ENCODE data around the gene TBC1D16. TPM values are rescaled to one million over a fixed set of nuclear protein-coding genes. Genes with fewer than 3 reads are reported as not detected.

TBC1D16 gene
- total and polyA plus RNA-seq, 12 donors = 4.8 to 23.3 (median 17.0) TPM

DNA sequence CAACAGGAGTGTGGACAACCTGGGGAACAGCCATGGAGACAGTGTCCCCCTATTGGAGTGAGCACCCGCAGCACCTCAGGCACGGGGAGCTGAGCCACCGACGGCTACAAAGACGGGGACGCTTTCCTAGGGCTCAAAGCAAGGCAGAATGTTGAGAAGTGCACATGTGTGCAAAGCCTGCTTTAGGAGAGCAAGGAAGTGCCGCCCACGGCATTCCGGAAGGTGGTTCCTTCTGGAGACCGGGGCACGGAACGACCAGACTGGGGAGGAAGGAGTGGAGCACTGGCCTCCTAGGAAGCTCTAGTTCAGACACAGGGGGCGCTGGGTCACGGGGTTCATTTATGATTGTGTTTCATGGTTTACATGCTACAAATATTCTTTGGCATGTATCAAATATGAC is 52.2 kb downstream of the TBC1D16 start:
- TF ChIP-seq, protein P1, sequence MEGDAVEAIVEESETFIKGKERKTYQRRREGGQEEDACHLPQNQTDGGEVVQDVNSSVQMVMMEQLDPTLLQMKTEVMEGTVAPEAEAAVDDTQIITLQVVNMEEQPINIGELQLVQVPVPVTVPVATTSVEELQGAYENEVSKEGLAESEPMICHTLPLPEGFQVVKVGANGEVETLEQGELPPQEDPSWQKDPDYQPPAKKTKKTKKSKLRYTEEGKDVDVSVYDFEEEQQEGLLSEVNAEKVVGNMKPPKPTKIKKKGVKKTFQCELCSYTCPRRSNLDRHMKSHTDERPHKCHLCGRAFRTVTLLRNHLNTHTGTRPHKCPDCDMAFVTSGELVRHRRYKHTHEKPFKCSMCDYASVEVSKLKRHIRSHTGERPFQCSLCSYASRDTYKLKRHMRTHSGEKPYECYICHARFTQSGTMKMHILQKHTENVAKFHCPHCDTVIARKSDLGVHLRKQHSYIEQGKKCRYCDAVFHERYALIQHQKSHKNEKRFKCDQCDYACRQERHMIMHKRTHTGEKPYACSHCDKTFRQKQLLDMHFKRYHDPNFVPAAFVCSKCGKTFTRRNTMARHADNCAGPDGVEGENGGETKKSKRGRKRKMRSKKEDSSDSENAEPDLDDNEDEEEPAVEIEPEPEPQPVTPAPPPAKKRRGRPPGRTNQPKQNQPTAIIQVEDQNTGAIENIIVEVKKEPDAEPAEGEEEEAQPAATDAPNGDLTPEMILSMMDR (IDR thresholded peaks at IDR 0.05) = no peak
- Histone ChIP-seq H3K27me3 (no peaks in the 10 kb centered on the region), H3K4me3 (no peak overlapping the region), H3K27ac (no peak overlapping the region), H3K36me3 (peaks cover 0 to 2% (median 0%) of the 10 kb centered on the region in 9 donors), H3K4me1 (peaks cover 0 to 21% (median 12%) of the 10 kb centered on the region in 9 donors), H3K9me3 (no peaks in the 10 kb centered on the region)
- intact Hi-C loops (cut with DNase I) = loop anchor here in 2 of 10 donors (10.0 kb wide), 4 partner anchors 59 to 239 kb away; no protein-coding TSS in a partner anchor
- ATAC-seq (no peak), DNase-seq (no peak)
- 65 to 67% methylated on average over 14 of the region's 14 CpGs for WGBS, 2 donors

DNA sequence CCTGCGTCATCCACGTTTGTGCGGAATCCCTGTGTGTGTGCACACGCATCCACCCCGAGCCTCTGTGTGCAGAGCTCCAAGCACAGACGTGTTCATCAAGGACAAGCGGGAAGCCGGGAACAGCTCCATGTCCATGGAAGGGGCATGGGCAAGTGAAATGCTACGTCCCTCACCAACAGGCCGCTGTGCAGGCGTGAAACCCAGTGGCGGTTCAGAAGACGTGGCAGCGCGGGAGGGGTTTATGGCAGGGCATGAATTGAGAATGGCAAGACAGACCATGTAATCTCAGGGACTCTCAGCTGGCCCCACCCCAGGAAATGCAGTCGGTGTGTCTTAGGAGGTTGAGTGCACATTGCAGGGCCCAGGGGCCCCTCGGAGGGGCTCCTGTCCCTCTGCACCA is 52.7 kb downstream of the TBC1D16 start:
- peaks cover 0 to 6% (median 0%) of the 10 kb centered on the region in 9 donors for H3K36me3 ChIP-seq
- no peaks in the 10 kb centered on the region for H3K27me3 ChIP-seq
- 93 to 94% methylated on average over 17 of the region's 17 CpGs for WGBS, 2 donors
- DNase-seq (no peak), ATAC-seq (no peak)
- TF ChIP-seq, protein P1 (IDR thresholded peaks at IDR 0.05) = no peak
- no peak overlapping the region for H3K27ac ChIP-seq
- H3K9me3 ChIP-seq = no peaks in the 10 kb centered on the region
- H3K4me3 ChIP-seq = no peak overlapping the region
- intact Hi-C loops (cut with DNase I) = loop anchor here in 2 of 10 donors (10.0 kb wide), 4 partner anchors 58 to 238 kb away; no protein-coding TSS in a partner anchor
- H3K4me1 ChIP-seq = peaks cover 0 to 16% (median 10%) of the 10 kb centered on the region in 9 donors

DNA sequence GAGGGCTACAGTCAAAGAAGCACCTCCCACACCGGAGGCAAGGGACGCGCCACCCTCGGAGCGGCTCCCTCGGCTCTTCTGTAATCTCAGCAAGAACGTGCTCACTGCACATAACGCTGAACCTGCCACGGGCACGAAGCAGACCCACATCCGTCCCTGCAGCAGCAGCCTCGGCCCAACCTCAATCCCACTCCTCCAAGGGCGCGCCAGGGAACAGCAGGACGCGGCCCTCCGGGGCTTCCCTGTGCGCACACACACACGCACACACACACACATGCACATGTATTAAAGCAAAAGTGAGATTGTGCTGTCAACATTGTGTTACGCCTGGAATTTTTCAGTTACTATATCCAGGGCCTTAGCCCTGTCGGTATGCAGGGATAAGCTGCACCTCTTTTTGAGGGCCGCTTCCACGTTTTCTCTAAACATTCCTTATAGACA is 54.0 kb downstream of the TBC1D16 start:
- intact Hi-C loops (cut with DNase I) = loop anchor here in 2 of 10 donors (10.0 kb wide), 4 partner anchors 57 to 237 kb away; no protein-coding TSS in a partner anchor
- no peak for ATAC-seq
- Histone ChIP-seq H3K27me3 (no peaks in the 10 kb centered on the region), H3K4me1 (peaks cover 0 to 6% (median 0%) of the 10 kb centered on the region in 9 donors), H3K4me3 (no peak overlapping the region), H3K9me3 (no peaks in the 10 kb centered on the region), H3K36me3 (peaks cover 0 to 13% (median 0%) of the 10 kb centered on the region in 9 donors), H3K27ac (no peak overlapping the region)
- WGBS, 2 donors = 76 to 87% methylated on average over 23 of the region's 23 CpGs
- no peak for DNase-seq
- TF ChIP-seq, protein P1 (IDR thresholded peaks at IDR 0.05) = no peak

DNA sequence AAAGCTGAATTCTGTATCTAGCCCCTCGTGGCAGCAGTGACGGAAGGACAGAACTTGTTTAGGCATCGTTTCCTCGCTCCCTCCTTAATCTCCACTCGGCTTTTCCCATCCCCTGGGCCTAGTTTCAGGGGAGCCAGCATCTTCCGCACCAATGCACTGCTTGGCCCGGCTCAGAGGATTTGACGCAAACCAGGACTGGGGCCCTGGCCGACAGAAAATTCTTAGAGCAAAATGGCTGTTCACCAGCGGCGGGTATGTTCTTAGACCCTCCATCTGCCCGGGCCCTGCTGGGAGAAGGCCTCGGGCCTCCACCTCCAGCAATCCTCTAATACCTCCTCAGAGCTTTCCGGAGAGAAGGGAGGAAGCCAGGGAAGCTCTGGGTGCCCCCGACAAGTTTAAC is 54.6 kb downstream of the TBC1D16 start:
- no peaks in the 10 kb centered on the region for H3K27me3 ChIP-seq
- no peaks in the 10 kb centered on the region for H3K9me3 ChIP-seq
- intact Hi-C loops (cut with DNase I) = loop anchor here in 2 of 10 donors (10.0 kb wide), 4 partner anchors 56 to 236 kb away; no protein-coding TSS in a partner anchor
- no peak for DNase-seq
- no peak overlapping the region for H3K4me3 ChIP-seq
- no peak overlapping the region for H3K27ac ChIP-seq
- 84% methylated on average over 15 of the region's 15 CpGs for WGBS, 2 donors
- H3K4me1 ChIP-seq = peaks cover 0 to 3% (median 0%) of the 10 kb centered on the region in 9 donors
- no peak for ATAC-seq
- H3K36me3 ChIP-seq = peaks cover 0 to 15% (median 0%) of the 10 kb centered on the region in 9 donors
- TF ChIP-seq, protein P1 (IDR thresholded peaks at IDR 0.05) = no peak
